ENCODE results near the gene CACNG4. TPM values are rescaled to one million over a fixed set of nuclear protein-coding genes. Genes with fewer than 3 reads are reported as not detected.

Gene CACNG4
- total RNA-seq, 1 experiment from 2014 or later = not detected

DNA sequence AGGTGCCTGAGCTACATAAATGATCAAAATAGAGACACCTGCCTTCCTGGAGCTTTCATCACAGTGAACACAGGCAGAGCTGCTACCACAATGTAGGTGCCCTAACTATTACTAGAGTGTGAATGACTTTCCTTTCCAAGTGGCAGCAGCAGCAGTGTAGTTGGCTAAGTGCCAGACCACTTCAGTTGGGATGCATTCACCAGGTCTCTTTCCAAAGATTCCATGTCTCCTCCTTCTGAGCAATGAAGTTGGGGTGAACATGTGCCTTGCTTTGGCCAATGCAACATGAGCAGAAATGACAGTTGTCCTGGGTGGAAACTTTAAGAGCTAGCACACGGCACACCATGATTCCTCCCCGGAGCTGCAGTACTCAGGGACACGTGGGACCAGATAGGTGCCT lies 23.3 kb upstream of the CACNG4 start:
- no peak for DNase-seq
- Histone ChIP-seq H3K4me3 (no peak overlapping the region), H3K27me3 (no peaks in the 10 kb centered on the region), H3K36me3 (no peaks in the 10 kb centered on the region), H3K9me3 (peaks cover 1% of the 10 kb centered on the region)

DNA sequence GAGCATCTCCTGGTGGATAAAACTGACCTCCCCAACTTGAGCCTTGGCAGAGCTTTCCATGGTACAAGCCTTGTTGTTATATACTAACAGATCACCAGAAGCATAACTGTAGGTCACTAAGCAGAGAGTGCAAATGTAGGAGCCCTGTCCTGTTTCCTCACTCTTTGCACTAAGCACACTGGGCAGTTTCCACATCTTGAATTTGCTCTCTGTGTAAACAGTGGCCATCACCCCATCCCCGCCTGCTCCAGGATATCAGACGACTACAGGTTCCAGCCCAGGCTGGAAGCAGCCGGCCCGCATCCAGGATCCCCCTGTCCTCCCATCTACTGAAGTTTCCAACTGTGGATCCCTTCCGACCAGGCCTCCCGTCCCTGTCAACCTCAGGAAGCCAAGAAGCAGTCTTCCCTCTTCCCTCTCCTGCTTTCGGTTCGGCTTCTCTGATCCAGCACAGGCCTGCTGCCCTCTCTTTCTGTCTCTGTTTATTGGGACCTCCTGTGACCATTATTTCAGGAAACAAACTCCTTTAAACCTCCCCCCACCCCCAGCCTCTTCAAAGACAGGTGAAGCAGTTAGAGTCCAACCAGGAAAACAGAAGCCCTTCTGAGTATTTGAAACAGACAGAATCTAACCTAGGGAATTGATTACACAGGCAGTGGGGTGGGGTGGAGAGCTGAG lies 22.6 kb upstream of the CACNG4 start:
- no peak overlapping the region for H3K4me3 ChIP-seq
- H3K27me3 ChIP-seq = no peaks in the 10 kb centered on the region

DNA sequence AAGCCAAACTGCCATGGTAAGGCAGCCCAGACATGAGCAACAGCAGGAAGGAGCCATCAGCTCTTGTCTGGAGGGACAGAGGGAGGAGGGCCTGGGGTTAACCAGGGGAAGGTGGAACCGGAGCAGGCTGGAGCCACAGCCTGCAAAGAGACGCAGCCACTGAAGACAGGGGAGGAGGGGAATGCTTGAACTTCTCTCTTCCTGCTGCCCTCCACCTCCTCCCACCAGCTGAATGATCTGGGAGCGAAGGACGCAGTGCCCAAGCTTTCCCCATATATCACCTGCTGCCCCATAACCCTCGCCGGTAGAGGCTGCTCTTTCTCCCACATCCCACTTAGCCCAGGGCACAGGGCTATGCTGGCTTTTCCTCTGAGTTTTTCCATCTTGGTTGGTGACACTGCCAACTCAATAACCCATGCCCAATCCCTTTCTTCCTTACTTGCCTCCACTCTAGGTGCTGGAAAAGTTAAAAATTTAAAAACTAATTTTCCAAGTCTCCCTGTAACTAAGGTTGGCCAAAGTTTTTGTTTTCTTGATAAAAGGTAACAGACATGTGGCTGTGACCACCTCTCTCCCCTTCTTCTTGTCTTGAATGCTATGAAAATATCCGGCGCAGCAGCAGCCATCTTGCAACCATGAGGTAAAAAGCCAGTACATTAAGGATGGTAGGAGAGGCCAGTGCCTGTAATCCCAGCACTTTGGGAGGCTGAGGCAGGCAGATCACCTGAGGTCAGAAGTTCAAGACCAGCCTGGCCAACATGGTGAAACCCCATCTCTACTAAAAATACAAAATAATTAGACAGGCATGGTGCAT lies 21.8 kb upstream of the CACNG4 start:
- H3K9me3 ChIP-seq = no peaks in the 10 kb centered on the region
- no peak overlapping the region for H3K4me3 ChIP-seq
- DNase-seq = no peak
- no peaks in the 10 kb centered on the region for H3K27me3 ChIP-seq
- no peaks in the 10 kb centered on the region for H3K36me3 ChIP-seq

More for the DNA sequence above, 22.6 kb upstream of the CACNG4 start:
- Histone ChIP-seq H3K36me3 (no peaks in the 10 kb centered on the region), H3K9me3 (no peaks in the 10 kb centered on the region; the same call in 1 of the 2 replicates)
- no peak for DNase-seq

GRCh38 chr17:66943484-66943883 lies 21.0 kb upstream of the CACNG4 start:
- Histone ChIP-seq H3K27me3 (no peaks in the 10 kb centered on the region), H3K4me3 (no peak overlapping the region), H3K36me3 (no peaks in the 10 kb centered on the region), H3K9me3 (no peaks in the 10 kb centered on the region)
- DNase-seq = no peak

DNA sequence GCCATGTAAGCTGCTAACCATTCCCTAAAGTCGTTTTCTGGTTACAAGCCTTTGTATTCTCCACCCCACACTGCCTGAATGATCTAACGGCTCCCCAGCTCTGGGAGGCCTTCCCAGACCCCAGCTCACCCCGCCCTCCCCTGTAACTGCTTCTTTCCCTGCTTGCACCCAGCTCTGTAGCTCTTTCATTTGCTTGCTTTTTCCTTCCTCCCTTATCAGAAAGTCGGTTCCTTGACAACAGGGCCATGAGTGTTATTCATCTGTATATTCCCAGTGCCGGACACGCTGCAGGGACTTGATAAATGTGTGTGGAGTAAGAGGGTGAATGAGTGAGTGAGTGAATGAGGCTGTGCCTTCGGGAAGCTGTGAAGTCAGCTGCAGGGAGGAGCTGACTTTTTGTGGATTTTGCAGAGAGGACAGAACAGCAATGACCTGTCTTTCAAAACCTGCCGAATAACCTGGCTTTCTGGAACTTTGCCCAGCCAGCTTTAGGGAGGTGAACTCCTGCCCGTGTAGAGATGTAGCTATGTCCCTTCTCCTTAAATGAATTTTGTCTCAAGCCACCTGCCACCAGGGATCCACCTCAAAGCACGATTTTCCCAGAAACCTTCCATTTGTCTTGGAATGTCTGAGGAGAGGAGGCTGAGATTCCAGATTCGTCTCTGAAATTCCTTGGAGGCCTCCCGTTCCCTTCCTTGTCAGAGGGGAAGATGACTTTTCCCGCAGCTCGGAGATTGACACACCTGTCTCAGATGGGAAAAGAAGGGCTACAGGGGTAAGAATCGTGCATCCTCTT lies 20.0 kb upstream of the CACNG4 start:
- Histone ChIP-seq H3K27me3 (no peaks in the 10 kb centered on the region), H3K36me3 (no peaks in the 10 kb centered on the region), H3K4me3 (no peak overlapping the region), H3K9me3 (no peaks in the 10 kb centered on the region)
- no peak for DNase-seq

DNA sequence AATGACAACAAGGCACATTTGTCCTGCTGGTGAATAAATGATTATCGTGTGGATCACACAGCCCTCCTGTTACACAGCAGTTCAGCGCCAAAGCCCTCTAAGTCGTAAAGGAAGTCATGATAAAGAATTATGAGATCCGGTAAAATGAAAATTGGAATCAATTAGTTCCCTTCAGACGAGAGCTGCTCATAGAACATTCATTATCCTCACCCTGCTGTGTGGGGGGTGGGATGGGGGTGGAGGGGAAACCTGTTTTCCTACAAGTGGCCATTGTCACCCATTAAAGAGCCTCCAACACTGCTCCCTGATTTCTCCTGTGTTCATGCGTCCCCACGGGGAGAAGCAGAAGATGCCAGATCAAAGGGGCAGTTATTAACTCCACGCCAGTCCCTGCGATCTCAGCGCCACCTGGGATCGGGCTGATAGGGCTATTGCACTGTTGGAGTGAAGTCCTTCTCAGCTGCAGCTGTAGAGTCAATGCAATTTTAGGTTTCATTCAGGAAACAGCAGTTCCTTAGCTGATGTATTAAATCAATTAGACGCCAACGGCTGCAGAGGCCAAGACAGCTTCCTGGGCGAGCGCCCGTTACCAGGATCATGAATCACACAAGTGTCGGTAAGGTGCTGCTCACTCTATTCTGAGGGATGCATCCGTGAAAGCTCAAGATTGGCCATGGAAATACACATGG lies 19.2 kb upstream of the CACNG4 start:
- H3K4me3 ChIP-seq = no peak overlapping the region
- DNase-seq = peak; percentile 57
- no peaks in the 10 kb centered on the region for H3K27me3 ChIP-seq
- H3K36me3 ChIP-seq = no peaks in the 10 kb centered on the region
- H3K9me3 ChIP-seq = no peaks in the 10 kb centered on the region; the same call in 1 of the 2 replicates

DNA sequence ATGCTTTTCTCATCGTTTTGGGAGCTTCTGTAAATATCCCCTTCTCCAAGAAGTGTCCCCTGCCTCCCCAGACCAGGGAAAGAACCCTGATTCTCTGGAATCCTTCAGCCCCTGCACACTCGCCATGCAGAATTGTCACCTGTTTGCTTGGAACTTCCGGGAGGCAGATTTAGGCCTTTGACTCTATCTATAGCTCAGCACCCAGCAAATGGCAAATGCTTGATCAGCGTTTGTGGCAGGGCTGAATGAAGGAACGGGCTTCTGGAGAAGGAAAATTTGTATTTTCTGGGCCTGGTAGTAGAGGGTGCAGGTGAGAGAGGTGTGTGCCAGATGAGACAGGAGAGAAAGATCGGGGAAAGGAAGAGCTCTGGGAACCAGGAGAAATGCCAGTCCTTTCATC lies 18.3 kb upstream of the CACNG4 start:
- H3K36me3 ChIP-seq = no peaks in the 10 kb centered on the region
- H3K27me3 ChIP-seq = no peaks in the 10 kb centered on the region
- H3K9me3 ChIP-seq = no peaks in the 10 kb centered on the region; the same call in 1 of the 2 replicates
- DNase-seq = no peak
- no peak overlapping the region for H3K4me3 ChIP-seq

DNA sequence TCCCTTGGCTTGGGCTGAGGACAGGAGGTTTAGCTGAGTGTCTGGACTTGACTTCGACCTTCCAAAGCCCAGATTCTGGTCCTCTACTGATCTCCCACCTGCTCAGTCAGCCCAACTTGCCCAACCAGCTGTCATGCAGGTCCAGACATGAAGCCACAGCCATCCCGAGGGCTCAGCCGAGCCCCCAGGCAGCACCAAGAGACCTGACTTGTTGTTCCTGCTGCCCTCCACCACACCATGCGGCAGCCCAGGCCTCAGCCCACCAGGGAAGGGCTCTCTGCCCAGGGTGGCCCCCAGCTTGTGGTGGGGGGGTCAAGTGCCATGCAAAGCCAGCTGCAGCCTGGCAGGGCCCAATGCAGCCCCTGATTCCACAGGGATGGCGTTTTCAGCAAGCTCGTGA lies 17.2 kb upstream of the CACNG4 start:
- no peaks in the 10 kb centered on the region for H3K36me3 ChIP-seq
- H3K27me3 ChIP-seq = no peaks in the 10 kb centered on the region
- no peak for DNase-seq
- H3K4me3 ChIP-seq = no peak overlapping the region
- no peaks in the 10 kb centered on the region; the same call in 1 of the 2 replicates for H3K9me3 ChIP-seq

- DNase-seq = no peak
- no peaks in the 10 kb centered on the region; the same call in 1 of the 2 replicates for H3K9me3 ChIP-seq
- no peaks in the 10 kb centered on the region for H3K27me3 ChIP-seq
- no peaks in the 10 kb centered on the region for H3K36me3 ChIP-seq
- no peak overlapping the region for H3K4me3 ChIP-seq
Observed at GRCh38 chr17:66948061-66948750, 16.3 kb upstream of the CACNG4 start.

GRCh38 chr17:66949501-66949900 lies 15.0 kb upstream of the CACNG4 start:
- Histone ChIP-seq H3K36me3 (no peaks in the 10 kb centered on the region), H3K4me3 (no peak overlapping the region), H3K27me3 (no peaks in the 10 kb centered on the region), H3K9me3 (no peaks in the 10 kb centered on the region; the same call in 1 of the 2 replicates)
- peak; percentile 69 for DNase-seq

DNA sequence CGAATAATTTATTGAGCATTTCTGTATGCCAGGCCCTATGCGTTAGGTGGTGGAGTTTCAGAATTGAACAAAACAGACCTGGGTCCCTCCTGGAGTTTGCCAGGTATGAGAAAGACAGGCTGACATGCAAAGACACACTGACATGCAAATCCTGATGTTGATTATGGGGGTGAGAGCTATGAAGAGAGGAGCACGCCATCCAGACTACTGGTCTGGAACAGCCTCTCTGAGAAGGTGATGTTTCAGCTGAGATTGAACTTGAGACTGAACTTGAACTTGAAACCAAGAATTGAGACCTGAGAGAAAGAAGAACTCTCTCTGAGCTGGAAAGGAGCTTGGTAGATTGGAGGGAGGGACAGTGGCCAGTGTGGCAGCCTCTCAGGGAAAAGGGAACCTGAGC lies 14.2 kb upstream of the CACNG4 start:
- Histone ChIP-seq H3K36me3 (no peaks in the 10 kb centered on the region), H3K27me3 (no peaks in the 10 kb centered on the region), H3K9me3 (no peaks in the 10 kb centered on the region; the same call in 1 of the 2 replicates), H3K4me3 (no peak overlapping the region)
- DNase-seq = no peak

DNA sequence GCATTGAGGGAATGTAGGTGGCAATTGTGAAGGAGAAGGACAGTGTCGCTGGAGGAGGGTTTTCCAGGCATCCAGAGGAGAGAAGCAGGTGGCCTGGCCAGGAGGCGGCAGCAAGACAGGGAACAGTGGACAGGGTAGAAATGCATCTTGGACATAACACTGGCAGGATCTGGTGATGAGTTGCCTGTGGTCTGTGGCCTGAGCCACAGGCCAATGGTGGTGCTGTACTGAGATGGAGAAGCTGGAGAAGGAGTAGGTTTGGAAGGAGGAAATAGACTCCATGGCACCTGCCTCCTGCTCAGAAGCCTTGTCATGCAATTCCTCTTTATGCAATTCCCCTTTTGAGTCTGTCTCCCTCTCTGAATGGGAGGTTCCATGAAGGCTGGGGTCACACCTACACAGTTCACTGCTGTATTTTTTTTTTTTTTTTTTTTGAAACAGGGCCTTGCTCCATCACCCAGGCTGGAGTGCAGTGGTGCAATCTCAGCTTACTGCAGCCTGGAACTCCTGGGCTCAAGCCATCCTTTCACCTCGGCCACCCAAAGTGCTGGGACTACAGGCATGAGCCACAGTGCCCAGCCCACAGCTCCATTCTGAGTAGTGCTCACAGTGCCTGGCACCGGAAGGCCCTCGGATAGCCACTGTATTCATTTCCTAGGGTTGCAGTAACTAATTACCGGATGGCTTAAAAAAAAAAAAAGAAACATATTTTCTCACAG lies 13.5 kb upstream of the CACNG4 start:
- H3K4me3 ChIP-seq = no peak overlapping the region
- H3K36me3 ChIP-seq = no peaks in the 10 kb centered on the region
- DNase-seq = no peak
- no peaks in the 10 kb centered on the region for H3K27me3 ChIP-seq
- no peaks in the 10 kb centered on the region; the same call in 1 of the 2 replicates for H3K9me3 ChIP-seq

DNA sequence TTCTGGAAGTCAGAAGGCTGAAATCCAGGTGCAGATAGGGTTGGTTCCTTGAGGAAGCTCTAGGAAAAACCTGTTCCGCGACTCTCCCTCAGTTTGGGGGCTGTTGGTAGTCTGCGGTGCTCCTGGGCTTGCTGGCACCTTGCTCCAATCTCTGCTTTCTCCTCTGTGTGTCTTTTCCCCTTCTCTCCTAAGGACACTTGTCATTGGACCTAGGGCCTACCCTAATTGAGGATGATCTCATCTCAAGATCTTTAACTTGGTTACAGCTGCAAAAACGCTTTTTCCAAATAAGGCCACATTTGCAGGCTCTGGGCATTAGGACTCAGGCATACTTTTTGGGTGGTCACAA lies 12.9 kb upstream of the CACNG4 start:
- no peak overlapping the region for H3K4me3 ChIP-seq
- H3K27me3 ChIP-seq = no peaks in the 10 kb centered on the region
- H3K9me3 ChIP-seq = no peaks in the 10 kb centered on the region; the same call in 1 of the 2 replicates
- DNase-seq = no peak
- no peaks in the 10 kb centered on the region for H3K36me3 ChIP-seq

GRCh38 chr17:66952031-66952524 lies 12.4 kb upstream of the CACNG4 start:
- Histone ChIP-seq H3K4me3 (no peak overlapping the region), H3K9me3 (no peaks in the 10 kb centered on the region; the same call in 1 of the 2 replicates), H3K27me3 (no peaks in the 10 kb centered on the region), H3K36me3 (no peaks in the 10 kb centered on the region)
- peak; percentile 95 for DNase-seq
